H4 (cell line): ENCODE data around the gene SCN8A. TPM values are rescaled to one million over a fixed set of nuclear protein-coding genes. Genes with fewer than 3 reads are reported as not detected.

Source experiments
- DNase-seq: peaks from one replicate; pipeline ENCODE4 v3.0.0-alpha.2; 2015; ENCODE audit warnings: low spot score
- total RNA-seq: library from RNA; depleted of rRNA; stranded (reverse); fragments of >200 nt; shearing (Covaris generic); gene quantifications from 2 replicates; pipeline ENCODE4 v1.2.3, GENCODE V29; 2014

The SCN8A gene
- total RNA-seq, 1 experiment from 2014 or later, result 0.43 TPM

DNA sequence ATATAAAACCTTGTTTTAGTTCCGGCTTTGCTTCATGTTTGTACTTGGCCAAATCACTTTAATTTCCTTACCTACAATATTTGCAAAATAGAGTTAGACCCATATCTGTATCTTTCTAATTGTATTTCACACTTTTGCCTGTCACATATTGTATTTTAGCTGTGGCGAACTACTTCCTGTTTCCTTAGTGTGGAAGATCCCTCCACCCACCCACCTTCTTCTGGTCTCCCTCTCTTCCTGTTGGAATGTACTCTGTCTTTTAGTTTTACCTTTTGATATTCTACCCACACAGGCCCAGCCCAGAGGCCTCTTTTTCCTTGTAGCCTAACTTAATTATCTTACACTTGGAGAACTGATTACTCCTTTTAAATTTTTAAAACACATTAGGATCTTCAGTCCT is 78.2 kb downstream of the SCN8A start:
- no peak for DNase-seq

DNA sequence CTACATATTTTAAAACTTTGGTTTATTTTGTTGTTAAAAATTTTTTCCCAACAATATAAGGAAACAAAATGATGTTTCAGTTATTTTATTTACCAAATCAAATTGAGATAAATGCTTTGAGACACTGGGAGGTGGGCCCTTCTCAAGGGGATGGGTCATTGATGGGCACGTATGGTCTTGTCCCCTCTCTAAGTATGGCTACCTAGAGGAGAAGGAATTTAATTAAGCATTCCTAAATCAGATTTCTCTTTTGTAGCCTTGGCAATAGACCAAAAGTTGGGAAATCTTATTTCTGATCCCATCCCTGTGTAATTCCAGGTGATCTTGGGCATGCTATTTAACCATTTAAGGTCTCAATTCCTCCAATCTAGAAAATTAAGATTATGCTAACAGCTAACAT is 79.0 kb downstream of the SCN8A start:
- no peak for DNase-seq

DNA sequence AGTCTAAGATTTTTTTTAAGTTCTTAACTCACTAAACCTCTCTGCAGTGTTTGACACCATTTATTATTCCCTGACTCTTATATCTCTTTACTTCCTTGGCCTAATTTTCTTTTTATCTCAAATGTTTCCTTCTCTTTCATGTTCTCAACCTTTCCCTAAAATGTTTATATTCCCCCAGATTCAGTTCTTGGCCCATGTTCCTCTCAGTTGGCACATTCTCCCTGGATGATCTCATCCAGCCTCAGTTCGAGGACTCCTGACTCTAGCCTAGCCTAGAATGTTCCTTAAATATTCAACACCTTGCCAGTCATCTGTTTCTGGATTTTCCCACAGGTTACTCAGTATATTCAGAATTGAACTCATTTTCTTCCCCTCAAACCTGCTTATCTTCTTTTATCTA is 81.3 kb downstream of the SCN8A start:
- DNase-seq, result no peak

DNA sequence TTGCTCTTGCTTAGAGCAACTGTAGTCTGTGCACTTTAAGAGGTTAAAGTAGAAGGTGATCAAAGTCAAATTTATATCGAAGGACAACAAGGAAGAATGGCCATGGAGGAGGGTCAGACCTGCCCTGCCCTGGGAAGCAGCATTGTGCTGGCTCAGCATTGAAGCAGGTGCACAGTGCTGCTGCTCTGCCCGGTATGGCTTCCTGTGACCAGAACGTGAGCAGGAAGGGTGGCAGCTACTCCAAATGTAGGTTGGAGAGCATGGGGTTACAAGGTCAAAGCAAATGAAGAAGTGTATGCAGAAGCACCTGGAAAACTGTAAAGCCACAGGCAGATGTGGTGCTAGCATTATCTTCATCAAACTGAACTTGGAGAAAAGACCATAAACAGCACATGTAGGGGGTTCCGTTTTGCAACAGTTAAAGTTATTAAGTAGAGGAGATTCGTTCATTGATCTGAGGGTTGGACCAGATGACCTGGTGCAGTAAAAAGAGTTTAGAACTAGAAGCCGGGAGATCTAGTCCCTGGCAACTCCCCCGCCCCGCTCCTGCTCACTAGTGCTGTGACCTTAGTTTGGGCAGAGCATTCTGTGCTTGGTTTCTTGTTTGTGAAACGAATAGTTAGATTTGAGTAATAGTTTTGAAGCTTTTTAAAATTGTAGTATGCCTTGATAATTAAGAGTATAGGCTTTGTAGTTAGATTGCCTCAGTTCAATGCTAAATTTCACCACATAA is 84.2 kb downstream of the SCN8A start:
- DNase-seq, result no peak

DNA sequence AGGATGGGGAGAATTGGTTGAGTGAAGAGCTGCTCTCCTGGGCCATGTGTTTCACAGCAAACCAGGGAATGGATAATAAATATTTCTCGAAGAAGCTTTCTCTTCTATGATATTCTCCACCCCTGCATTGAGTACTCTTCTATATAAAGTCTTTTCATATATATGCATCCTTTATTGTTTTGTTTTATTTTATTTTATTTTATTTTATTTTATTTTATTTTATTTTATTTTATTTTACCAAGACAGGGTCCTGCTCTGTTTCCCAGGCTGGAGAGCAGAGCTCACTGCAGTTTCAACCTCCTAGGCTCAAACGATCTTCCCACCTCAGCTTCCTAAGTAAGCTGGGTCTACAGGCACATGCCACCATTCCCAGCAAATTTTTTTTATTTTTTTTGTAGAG is 85.8 kb downstream of the SCN8A start:
- no peak for DNase-seq

DNA sequence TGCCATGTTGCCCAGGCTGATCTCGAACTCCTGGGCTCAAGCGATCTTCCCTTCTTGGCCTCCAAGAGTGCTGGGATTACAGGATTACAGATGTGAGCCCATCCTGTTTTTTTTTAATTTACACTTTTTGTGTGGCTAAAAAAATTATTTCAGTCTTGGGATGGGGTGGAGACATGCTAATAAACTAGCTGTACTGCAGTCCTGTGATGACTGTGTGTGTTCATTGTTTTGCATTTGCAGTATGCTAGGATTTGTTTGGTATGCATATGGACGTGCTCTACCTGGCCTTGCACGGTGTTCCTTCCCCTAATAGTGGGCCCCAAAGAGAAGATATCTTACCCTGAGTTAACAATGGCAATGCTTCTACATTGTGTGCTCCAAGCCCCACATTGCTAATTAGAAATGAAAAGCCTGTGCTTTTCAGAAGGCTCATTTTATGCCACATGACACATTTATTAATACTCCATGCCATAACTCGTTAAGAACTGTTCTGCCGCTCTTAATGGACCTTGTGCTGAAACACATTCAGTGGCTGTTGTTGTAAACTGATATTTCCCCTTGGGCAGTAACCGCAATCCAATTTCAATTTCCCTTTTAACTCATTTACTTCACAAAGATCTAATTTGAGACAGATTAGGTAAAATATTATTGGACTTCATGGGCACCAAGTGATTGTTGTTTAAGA is 86.4 kb downstream of the SCN8A start:
- DNase-seq, result no peak

DNA sequence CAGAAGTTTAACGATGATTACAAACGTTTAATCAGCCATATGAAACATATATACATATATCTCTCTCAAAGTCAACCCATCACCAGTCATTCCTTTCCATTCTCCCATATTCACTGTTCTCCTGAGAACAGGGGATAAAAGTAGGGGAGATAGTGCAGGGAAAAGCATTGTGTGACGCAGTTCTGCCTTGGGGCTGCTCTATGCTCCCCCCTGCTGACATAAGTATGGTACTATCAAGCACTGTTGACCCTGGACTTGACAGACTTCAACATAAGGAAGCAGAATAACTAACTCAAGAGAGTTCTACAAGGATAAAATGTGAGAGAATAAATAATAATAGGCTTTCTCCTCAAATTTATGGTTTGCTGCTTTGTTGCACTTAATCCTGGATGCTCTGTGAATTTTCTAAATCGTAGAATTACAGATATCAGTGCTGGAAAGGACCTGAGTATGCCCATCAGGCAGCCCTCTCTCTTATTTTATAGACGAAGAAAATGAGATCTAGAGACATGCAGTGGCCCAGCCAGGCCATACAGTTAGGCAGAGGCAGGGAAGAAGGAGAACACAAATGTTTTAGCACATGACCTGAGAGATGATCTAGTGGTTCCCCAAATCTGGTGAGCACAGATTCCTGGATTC is 87.2 kb downstream of the SCN8A start:
- DNase-seq, result peak; percentile 52

DNA sequence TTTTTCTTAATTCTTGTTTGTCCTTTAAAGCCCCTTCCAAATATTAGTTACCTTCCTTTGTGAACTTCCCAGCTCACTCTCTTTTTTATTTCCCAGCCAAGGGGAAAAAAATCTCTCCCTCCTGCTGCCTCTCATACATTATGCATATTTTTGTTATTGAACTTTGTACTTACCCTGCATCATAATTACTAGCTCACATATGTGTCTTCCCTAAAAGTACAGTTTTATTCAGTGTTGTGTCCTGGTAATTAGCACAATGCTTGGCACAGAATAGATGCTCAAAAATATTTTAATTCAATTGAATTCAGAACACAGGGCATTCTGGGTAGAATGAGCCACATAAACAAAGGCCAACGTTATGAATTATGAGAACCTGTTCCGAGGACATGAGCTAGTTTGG is 91.9 kb downstream of the SCN8A start:
- no peak for DNase-seq

DNA sequence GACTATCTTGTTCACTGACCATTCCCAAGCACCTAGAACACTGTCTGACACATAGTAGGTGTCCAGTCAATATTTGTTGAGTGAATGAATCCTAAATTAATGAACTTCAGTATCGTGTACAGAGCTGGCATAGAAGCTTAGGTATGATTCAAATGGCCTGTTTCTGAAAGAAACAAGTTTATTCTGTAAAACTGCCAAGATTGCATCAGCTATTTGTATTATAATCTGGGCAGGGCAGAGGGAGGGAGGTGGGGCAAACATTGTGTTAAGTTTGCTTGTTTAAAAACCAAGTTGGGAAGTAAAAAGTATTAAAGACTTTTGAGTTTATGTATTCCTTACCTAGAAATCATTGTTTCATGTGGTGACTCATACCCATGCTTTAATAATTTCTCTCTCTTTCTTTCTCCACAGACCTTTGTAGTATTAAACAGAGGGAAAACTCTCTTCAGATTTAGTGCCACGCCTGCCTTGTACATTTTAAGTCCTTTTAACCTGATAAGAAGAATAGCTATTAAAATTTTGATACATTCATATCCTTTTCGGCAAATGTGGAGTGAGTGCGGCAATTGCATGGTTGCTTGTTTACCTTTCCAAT is 92.8 kb downstream of the SCN8A start:
- DNase-seq, result peak; percentile 58

DNA sequence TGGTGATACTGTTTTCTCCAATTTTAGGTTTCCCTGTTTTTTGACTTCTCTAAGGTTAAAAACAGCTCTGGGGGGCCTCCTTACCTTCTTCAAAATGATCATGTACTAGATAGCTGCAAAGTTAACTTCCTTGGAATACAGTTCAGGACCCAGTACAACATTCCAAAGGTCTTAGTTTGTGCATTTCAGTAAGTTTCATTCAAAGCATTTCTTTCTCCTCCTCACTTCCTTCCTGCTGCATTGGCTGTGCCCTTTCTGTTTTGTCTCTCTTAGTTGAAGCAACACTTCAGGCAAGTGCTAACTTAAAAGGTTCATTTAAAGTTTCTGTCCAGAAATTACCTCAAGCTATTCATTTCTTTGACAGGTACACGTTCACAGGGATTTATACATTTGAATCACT is 95.7 kb downstream of the SCN8A start:
- DNase-seq, result no peak

DNA sequence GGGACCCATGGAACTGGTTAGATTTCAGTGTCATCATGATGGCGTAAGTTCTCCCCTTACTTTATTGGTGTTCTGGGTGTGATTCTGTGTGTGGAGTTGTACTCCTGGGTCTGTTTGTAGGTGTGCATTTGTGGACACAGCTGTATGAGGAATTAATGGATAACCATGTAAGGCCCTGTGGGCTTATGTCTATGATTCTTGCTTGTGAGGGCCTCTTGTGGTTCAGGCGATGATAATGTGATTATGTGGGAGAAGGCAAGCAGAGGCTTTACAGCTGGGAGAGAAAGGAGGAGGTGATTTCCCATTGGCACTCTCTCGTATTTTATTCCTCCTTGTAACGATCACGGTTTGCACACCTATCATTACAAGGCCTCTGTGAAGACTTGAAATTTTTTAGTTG is 96.1 kb downstream of the SCN8A start:
- DNase-seq, result no peak

DNA sequence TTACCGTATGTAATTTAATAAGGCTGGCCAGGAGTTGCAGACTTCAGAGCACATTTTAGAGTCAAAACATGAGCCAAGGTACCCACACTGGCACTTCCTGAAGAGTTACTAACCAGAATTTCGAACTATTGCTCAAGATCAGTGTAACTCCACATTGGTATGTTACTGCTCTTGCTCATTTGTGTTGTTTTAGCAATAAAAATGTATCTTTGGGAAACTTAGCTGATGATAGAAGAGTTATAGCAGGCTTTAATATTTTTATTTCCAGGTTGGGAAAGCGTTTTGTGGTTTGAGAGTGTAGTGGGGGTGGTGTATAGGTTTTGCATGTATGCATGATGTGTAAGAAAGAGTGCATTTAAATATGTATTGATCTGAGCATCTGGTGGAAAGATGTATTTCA is 96.6 kb downstream of the SCN8A start:
- no peak for DNase-seq

DNA sequence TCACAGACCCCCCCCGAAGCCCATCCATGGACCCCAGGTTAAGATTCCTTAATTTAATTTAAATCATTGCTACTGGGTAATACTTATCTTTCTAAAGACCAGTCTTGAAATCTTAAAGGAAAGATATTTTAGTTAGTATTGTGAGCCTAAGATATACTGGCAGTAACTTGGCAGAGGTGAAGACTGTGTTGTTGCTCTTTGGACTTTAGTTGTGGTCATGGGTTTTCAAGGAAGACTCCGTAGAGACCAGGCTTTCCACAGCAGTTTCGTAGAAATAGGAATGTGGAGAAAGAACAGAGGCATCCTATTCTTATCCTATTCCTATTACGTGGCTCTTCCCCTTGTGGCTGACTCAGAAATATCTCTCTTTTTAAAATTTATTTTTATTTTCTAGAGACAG is 99.0 kb downstream of the SCN8A start:
- DNase-seq, result no peak

DNA sequence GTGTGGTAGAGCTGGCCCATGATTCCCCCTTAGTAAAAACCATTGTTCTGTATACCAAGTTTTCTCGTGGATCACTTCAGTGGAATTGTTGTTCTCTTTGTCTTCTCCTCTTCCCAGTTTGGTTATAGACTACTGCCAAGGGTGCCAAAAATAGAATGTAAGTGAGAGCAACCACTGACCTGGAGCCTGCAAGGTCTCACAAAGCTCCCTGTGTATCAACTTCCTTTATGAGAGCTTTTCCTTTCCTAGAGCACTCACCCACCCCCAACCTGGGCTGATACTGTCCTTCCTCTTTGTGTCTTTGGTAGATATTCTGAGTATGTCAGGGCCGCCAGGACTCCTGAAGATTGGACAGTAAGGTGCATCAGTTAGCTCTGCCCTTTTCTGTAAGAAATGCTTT is 101.0 kb downstream of the SCN8A start:
- no peak for DNase-seq

DNA sequence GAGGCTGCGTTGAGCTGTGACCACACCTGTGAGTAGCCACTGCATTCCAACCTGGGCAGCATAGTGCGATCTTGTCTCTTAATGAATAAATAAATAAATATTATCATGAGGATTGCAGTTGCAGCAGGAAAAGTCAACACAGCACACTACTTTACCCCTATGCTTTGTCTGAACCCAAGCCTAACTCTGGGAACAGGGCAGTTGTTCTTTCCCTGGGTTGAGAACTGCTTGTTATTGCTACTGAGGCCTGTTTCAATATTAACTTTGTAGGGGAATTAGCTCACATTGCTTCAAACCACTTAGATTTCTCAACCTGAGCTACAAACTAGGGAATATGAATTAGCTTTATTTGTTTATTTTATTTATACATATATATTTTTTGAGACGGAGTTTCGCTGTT is 102.5 kb downstream of the SCN8A start:
- no peak for DNase-seq

DNA sequence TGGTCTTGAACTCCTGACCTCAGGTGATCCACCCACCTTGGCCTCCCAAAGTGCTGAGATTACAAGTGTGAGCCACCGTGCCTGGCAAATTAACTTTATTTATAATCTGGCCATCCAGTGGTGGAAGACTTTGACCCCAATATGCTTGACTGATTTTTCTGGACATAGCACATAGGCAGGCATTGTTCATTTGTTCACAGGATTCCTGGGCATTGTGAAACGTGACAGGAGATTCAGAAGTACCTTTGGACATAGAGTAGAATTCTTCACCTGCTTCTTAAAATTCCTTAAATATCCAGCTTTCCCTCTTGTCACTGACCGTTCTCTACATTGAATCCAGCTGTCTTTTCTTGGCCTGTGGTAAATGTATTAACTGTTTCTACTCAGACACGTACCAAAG is 103.1 kb downstream of the SCN8A start:
- DNase-seq, result no peak

DNA sequence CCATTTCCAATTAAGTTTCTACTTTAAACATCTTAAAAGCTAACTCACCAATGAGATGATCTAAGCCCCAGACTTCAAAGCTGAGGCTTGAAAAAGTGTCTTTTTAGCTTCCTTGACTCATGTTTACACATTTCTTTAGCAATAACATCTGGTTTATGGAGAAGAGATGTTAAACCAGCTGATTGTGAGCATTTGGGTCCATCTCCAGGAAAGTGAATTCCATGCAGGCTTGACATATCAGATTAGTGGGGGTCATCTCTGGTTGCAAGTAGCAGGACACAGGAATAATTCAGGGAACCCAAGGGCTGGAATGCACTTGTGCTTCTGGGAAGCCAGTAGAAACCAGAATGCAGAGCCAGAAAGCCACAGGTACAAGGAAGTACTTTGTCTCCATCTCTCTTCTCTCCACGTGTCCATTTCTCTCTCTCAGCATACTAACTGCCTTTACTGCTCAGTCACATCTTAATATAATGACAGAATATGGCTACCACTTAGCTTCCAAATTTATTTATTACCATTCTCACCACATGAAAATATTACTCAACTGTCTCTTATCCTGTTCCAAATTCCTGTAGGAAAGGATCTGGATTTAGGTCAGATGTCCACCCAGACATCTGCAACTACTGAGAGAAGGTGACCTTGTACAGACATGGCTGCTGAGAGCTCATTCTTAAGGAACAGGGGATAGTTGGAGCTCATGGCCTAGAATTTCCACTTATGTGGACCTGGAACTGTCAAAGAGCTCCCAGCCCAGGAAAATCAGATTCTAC is 104.4 kb downstream of the SCN8A start:
- no peak for DNase-seq

DNA sequence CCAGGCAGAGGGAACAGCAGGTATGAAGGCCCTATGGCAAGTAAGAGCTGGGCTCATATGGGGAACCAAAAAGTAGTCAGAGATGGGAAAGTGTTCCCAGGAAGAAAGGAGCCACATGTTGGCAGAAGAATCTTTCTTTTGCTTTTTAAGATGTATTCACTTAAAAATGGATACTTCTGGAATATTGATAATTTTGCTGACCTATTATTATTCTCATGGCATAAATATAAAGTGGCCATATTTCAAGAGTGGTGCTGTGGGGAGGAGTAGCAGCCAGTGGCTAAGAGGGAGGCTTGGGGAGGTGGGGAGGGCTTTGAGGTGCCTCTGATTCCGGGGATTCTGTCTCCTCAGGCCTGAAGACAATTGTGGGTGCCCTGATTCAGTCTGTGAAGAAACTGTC is 108.2 kb downstream of the SCN8A start:
- no peak for DNase-seq

DNA sequence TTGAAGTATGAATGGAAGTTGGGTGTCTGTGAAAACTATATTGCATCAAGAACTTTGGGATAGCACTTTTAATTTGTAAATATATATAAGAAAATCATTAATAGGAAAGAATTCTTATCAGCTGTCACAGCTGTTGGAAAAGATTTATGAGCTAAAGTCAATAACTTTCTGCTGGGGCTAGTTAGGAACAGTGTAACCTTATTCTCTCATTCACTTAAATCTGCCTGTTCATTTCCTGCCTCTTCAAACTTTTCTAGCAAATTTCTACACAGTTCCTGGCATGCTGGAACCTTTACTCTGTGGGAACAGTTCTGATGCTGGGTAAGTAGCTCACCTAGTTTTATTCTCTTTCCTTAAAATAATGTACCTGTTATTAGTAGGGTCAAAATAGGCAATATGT is 109.9 kb downstream of the SCN8A start:
- no peak for DNase-seq

DNA sequence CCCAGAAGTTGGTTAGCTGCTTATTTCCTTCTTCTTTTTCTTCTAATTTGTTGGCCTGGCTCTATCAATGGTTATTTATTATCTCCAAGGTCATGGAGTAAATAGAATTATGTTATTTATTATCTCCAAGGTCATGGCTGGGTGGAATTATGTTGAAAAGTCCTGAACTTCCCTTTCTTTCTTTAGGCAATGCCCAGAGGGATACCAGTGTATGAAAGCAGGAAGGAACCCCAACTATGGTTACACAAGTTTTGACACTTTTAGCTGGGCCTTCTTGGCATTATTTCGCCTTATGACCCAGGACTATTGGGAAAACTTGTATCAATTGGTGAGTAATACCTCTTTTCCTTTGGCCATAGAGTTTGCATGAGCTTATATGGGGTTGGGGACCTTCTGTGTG is 111.6 kb downstream of the SCN8A start:
- no peak for DNase-seq

DNA sequence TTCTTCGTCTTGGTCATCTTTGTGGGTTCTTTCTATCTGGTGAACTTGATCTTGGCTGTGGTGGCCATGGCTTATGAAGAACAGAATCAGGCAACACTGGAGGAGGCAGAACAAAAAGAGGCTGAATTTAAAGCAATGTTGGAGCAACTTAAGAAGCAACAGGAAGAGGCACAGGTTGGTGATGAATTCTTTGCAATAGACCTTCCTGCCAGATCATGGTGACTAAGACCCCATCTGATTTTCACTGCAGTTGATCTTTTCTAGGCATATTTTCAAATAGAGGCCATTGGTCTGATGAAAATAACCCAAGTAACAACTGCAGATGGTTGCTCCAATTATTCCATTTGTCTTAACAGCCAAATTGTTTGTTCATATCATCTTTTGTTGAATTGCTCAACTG is 114.4 kb downstream of the SCN8A start:
- DNase-seq, result no peak

DNA sequence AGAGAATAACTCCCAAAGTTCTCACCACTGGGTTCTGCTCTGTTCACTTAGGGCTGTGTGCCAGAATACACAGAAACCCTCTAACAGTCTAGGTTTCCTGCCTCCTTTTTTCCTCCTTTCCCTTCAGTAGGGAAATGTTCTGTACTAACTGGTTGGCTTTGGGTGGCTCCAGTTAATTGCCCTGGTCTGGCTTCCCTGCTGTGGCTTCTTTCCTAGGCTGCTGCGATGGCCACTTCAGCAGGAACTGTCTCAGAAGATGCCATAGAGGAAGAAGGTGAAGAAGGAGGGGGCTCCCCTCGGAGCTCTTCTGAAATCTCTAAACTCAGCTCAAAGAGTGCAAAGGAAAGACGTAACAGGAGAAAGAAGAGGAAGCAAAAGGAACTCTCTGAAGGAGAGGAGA is 115.2 kb downstream of the SCN8A start:
- DNase-seq, result no peak
